ENCODE data around the gene MAPK1IP1L. TPM values are rescaled to one million over a fixed set of nuclear protein-coding genes. Genes with fewer than 3 reads are reported as not detected.
"Not testable (repeated sequence)": the region's sequence is repeated elsewhere in the genome, so short reads cannot be mapped to it uniquely, and the experiment has no call there.

Gene MAPK1IP1L
- total and polyA plus RNA-seq, 4 donors = 28.2 to 101 (median 62.7) TPM

DNA sequence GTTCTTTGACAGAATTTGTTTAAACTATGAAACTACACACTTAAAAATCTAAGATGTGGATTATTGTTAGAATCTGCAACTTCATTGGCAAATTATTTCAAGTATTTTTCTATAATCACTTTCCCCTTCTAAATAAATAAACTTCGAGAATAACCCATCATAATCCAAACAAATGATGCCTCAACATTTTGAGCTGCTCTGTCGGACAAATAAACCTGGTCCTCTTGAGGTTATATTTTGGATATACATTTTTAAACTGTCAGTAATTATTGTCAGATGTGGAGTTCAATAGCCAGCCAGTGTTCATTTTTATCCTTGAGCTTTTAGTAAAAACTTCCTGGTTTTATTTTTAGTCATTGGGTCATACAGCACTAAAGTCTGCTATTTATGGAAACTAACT is 13.4 kb downstream of the MAPK1IP1L start:
- H3K27ac ChIP-seq (ENCODE audit: low read depth in 1 of 2, low read length in 2 of 2); H3K27me3 ChIP-seq (ENCODE audit: control insufficient read depth in 1 of 2, insufficient read depth in 2 of 2, low read length in 1 of 2); intact Hi-C loops (cut with DNase I); ATAC-seq (ENCODE audit: low FRiP score); H3K9me3 ChIP-seq (ENCODE audit: control insufficient read depth, low read length); H3K36me3 ChIP-seq (ENCODE audit: control insufficient read depth in 1 of 2, insufficient read depth in 2 of 2, low read length in 1 of 2); DNase-seq; H3K4me3 ChIP-seq (ENCODE audit: low read length in 2 of 2); H3K4me1 ChIP-seq (ENCODE audit: control insufficient read depth in 1 of 2, insufficient read depth in 2 of 2, low read length in 2 of 2): not testable (repeated sequence)
- 0 to 9% methylated on average over 2 of the region's 2 CpGs for WGBS, 2 donors

DNA sequence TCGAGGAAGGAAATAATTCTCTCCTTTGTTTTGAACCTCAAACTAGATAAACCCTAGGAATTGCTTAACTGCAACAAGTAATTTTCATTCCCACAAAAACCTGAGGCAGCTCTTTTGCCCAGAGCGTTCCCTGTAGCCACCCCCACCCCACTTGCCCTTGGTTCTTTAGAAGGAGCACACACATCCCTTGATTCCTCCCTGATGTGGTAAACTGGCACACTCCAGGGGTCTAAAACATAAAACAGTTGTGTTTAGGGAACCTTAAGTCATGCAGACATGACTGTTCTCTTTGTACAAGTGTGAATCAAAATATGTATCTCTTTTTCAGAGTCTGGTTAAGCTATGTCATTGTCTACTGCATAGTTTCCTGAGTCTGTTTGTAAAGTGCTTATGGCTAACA is 14.0 kb downstream of the MAPK1IP1L start:
- H3K4me1 ChIP-seq (ENCODE audit: control insufficient read depth in 1 of 2, insufficient read depth in 2 of 2, low read length in 2 of 2) = peaks cover 0 to 3% of the 10 kb centered on the region in 2 donors
- H3K27me3 ChIP-seq (ENCODE audit: control insufficient read depth in 1 of 2, insufficient read depth in 2 of 2, low read length in 1 of 2) = no peaks in the 10 kb centered on the region

DNA sequence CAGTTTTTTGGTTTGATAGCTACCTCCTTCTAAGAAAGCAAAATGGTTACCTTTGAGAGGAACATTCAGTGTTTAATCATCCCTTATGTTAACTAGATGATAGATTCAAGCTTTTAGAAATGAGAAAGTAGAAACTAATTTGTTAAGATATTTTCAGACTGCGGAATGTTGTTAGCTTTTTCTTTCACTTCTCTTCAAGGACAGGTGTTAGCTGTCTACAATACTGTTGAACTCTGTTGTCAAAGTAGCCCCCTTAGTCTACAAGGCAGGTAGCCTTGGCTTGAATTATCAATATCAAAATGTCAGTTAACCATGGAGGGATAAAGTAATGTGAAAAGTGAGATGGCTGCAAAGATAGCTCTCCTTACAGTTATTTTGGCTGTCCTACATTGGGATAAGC is 14.8 kb downstream of the MAPK1IP1L start:
- Histone ChIP-seq H3K4me1 (ENCODE audit: control insufficient read depth in 1 of 2, insufficient read depth in 2 of 2, low read length in 2 of 2) (peaks cover 0 to 3% of the 10 kb centered on the region in 2 donors), H3K9me3 (ENCODE audit: control insufficient read depth, low read length) (no peaks in the 10 kb centered on the region), H3K27ac (ENCODE audit: low read depth in 1 of 2, low read length in 2 of 2) (no peak overlapping the region), H3K4me3 (ENCODE audit: low read length in 2 of 2) (no peak overlapping the region), H3K27me3 (ENCODE audit: control insufficient read depth in 1 of 2, insufficient read depth in 2 of 2, low read length in 1 of 2) (no peaks in the 10 kb centered on the region), H3K36me3 (ENCODE audit: control insufficient read depth in 1 of 2, insufficient read depth in 2 of 2, low read length in 1 of 2) (no peaks in the 10 kb centered on the region)
- intact Hi-C loops (cut with DNase I) = no loop called here
- DNase-seq (no peak), ATAC-seq (ENCODE audit: low FRiP score) (no peak)
- WGBS, 2 donors = 97 to 100% methylated on average over 1 of the region's 1 CpG

More for the DNA sequence above, 14.0 kb downstream of the MAPK1IP1L start:
- ATAC-seq (ENCODE audit: low FRiP score) (no peak), DNase-seq (no peak)
- peak overlapping the region; percentile 52 to 58 for H3K27ac ChIP-seq (ENCODE audit: low read depth in 1 of 2, low read length in 2 of 2)
- WGBS, 2 donors = 8 to 17% methylated on average over 2 of the region's 2 CpGs
- H3K9me3 ChIP-seq (ENCODE audit: control insufficient read depth, low read length) = no peaks in the 10 kb centered on the region
- no peaks in the 10 kb centered on the region for H3K36me3 ChIP-seq (ENCODE audit: control insufficient read depth in 1 of 2, insufficient read depth in 2 of 2, low read length in 1 of 2)
- intact Hi-C loops (cut with DNase I) = no loop called here
- no peak overlapping the region for H3K4me3 ChIP-seq (ENCODE audit: low read length in 2 of 2)

DNA sequence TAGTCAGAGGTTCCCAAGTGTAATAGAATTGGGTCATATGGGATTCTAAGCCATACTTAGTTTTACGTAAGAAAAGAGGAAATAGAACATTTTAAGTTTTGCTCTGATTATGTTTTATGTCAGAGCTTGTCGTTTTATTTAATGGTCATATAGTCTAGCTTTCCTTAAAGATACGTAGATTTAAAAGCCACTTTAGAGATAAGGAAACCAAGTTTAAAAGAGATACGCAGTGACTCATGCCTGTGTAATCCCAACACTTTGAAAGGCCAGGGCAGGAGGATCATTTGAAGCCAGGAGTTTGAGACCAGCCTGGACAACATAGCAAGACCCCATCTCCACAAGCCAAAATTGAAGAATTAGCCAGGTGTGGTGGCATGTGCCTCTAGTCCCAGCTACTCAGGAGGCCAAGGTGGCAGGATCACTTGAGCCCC is 19.5 kb downstream of the MAPK1IP1L start:
- Histone ChIP-seq H3K4me3 (ENCODE audit: low read length in 2 of 2) (no peak overlapping the region), H3K27ac (ENCODE audit: low read depth in 1 of 2, low read length in 2 of 2) (peak overlapping the region in 1 of 2 donors; percentile 79), H3K36me3 (ENCODE audit: control insufficient read depth in 1 of 2, insufficient read depth in 2 of 2, low read length in 1 of 2) (no peaks in the 10 kb centered on the region), H3K9me3 (ENCODE audit: control insufficient read depth, low read length) (no peaks in the 10 kb centered on the region), H3K27me3 (ENCODE audit: control insufficient read depth in 1 of 2, insufficient read depth in 2 of 2, low read length in 1 of 2) (no peaks in the 10 kb centered on the region), H3K4me1 (ENCODE audit: control insufficient read depth in 1 of 2, insufficient read depth in 2 of 2, low read length in 2 of 2) (peaks cover 5% of the 10 kb centered on the region in 2 donors)
- ATAC-seq (ENCODE audit: low FRiP score) (no peak), DNase-seq (no peak)
- 33 to 35% methylated on average over 4 of the region's 4 CpGs for WGBS, 2 donors
- intact Hi-C loops (cut with DNase I) = no loop called here

DNA sequence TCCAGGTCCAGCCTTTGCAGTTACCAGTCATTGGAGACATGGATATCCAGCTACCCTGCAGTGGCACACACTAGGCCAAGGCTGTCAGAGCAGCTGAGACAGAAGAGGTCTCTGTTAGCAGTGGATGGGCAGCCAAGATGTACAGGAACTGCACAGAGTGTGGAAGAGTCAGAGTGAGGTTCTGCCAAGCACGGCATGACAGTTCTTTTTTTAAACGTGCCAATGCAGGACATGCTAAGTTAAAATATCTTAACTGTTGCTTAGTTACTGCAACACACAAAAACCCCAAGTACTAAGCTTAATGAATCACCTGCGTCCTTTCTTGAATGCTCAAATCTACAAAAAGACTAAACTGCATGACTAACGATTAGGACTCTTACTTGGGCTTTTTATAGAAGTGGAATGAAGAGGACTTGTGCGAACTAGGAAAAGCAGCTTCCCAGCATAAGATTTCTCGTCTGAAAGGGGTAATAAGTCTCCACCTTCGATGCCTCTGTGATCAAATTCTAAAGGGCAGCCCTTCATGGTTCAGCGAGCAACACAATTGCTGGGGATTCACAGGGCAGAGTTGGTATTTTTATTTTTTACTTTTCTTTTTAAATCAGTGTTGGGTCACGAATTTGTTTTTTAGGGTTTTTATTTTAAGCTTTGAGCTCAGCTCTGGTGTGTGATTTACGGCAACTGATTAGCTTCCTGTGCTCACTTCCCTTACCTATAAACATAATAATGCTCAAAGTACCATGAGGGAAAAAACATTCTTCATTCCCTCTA is 20.6 kb downstream of the MAPK1IP1L start:
- intact Hi-C loops (cut with DNase I) = no loop called here
- Histone ChIP-seq H3K36me3 (ENCODE audit: control insufficient read depth in 1 of 2, insufficient read depth in 2 of 2, low read length in 1 of 2) (no peaks in the 10 kb centered on the region), H3K4me1 (ENCODE audit: control insufficient read depth in 1 of 2, insufficient read depth in 2 of 2, low read length in 2 of 2) (peaks cover 5% of the 10 kb centered on the region in 2 donors), H3K4me3 (ENCODE audit: low read length in 2 of 2) (peak overlapping the region in 1 of 2 donors; percentile 41), H3K27me3 (ENCODE audit: control insufficient read depth in 1 of 2, insufficient read depth in 2 of 2, low read length in 1 of 2) (no peaks in the 10 kb centered on the region), H3K9me3 (ENCODE audit: control insufficient read depth, low read length) (no peaks in the 10 kb centered on the region), H3K27ac (ENCODE audit: low read depth in 1 of 2, low read length in 2 of 2) (peak overlapping the region; percentile 82 to 99)
- ATAC-seq (ENCODE audit: low FRiP score) (peak; percentile 79), DNase-seq (no peak)
- WGBS, 2 donors = 6% methylated on average over 10 of the region's 10 CpGs

DNA sequence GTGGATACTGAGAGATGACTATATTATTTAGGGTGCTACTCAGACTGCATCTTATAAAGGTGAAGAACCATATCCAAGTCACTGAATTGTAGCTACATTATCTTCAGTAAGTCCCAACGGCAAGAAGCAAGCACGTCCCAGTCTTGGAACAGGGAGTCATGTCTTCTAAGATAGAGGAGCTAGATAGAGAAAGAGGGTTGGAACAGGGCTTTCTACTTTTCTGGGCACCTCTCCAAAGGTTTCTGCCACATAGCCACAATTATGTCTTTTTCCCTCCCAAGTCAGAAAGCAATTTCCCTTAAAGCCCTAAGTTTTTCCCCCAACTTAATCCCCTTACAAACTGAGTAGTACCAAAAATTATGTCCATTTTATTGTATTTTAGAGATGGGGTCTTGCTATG is 22.4 kb downstream of the MAPK1IP1L start:
- Histone ChIP-seq H3K36me3 (ENCODE audit: control insufficient read depth in 1 of 2, insufficient read depth in 2 of 2, low read length in 1 of 2) (no peaks in the 10 kb centered on the region), H3K4me1 (ENCODE audit: control insufficient read depth in 1 of 2, insufficient read depth in 2 of 2, low read length in 2 of 2) (peaks cover 5% of the 10 kb centered on the region in 2 donors), H3K9me3 (ENCODE audit: control insufficient read depth, low read length) (no peaks in the 10 kb centered on the region), H3K27me3 (ENCODE audit: control insufficient read depth in 1 of 2, insufficient read depth in 2 of 2, low read length in 1 of 2) (no peaks in the 10 kb centered on the region), H3K4me3 (ENCODE audit: low read length in 2 of 2) (no peak overlapping the region), H3K27ac (ENCODE audit: low read depth in 1 of 2, low read length in 2 of 2) (no peak overlapping the region)
- intact Hi-C loops (cut with DNase I) = no loop called here
- no peak for ATAC-seq (ENCODE audit: low FRiP score)
- DNase-seq = no peak
- 3 to 5% methylated on average over 2 of the region's 2 CpGs for WGBS, 2 donors

DNA sequence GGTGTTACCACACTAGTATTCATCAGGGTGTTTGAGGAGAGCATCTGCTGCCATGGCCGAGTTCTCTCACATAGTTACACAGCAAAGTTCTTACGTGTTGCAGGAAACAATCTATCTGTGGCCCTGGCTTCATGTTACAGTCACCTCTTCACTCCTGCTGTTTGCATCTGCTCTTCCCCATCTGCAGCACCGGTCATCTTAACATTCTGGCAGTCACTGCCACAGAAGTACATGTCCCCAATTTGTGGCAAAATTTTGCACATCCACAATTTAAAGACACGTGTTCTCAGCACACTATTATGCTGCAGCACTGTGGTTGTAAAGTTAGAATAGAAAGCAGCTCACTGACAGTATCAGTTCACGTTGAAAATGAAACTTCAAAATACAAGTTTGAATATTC is 23.2 kb downstream of the MAPK1IP1L start:
- Histone ChIP-seq H3K9me3 (ENCODE audit: control insufficient read depth, low read length) (no peaks in the 10 kb centered on the region), H3K4me3 (ENCODE audit: low read length in 2 of 2) (no peak overlapping the region), H3K36me3 (ENCODE audit: control insufficient read depth in 1 of 2, insufficient read depth in 2 of 2, low read length in 1 of 2) (no peaks in the 10 kb centered on the region), H3K27me3 (ENCODE audit: control insufficient read depth in 1 of 2, insufficient read depth in 2 of 2, low read length in 1 of 2) (no peaks in the 10 kb centered on the region), H3K27ac (ENCODE audit: low read depth in 1 of 2, low read length in 2 of 2) (no peak overlapping the region), H3K4me1 (ENCODE audit: control insufficient read depth in 1 of 2, insufficient read depth in 2 of 2, low read length in 2 of 2) (peaks cover 5% of the 10 kb centered on the region in 2 donors)
- intact Hi-C loops (cut with DNase I) = no loop called here
- no peak for ATAC-seq (ENCODE audit: low FRiP score)
- no peak for DNase-seq
- WGBS, 2 donors = 39 to 40% methylated on average over 5 of the region's 5 CpGs

DNA sequence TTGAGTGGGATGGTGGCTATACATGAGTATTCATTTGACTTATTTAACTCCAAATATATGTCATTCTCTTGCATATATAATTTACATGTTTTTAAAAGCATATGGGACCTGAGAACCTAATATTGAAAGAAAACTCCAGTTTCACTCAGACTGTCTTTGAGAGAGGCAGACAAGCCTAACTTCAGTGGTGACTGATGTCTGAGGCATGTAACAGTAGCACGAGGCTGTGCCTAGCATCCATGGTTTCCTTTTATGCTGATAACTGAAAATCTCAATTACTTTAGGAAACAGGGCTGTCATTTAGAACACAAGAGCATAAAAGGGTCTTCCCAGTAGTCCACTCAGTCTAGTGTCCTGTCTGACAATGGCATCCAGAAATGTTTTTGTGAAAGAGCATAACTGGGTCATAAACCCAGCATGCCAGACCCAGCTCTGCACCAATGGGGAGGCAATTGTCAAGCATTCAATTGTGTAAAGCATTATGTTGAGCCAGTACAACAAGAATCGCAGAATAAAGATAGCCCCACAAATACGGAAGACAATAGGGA is 24.3 kb downstream of the MAPK1IP1L start:
- H3K27ac ChIP-seq (ENCODE audit: low read depth in 1 of 2, low read length in 2 of 2) = no peak overlapping the region
- DNase-seq (no peak), ATAC-seq (ENCODE audit: low FRiP score) (no peak)
- no peaks in the 10 kb centered on the region for H3K9me3 ChIP-seq (ENCODE audit: control insufficient read depth, low read length)
- WGBS, 2 donors = 77 to 88% methylated on average over 3 of the region's 3 CpGs
- peaks cover 5% of the 10 kb centered on the region in 2 donors for H3K4me1 ChIP-seq (ENCODE audit: control insufficient read depth in 1 of 2, insufficient read depth in 2 of 2, low read length in 2 of 2)
- no peaks in the 10 kb centered on the region for H3K36me3 ChIP-seq (ENCODE audit: control insufficient read depth in 1 of 2, insufficient read depth in 2 of 2, low read length in 1 of 2)
- no peak overlapping the region for H3K4me3 ChIP-seq (ENCODE audit: low read length in 2 of 2)
- intact Hi-C loops (cut with DNase I) = no loop called here
- H3K27me3 ChIP-seq (ENCODE audit: control insufficient read depth in 1 of 2, insufficient read depth in 2 of 2, low read length in 1 of 2) = no peaks in the 10 kb centered on the region

Measured in aorta (tissue), 5 donors.